ENCODE data around the gene CERT1.

CERT1 gene

DNA sequence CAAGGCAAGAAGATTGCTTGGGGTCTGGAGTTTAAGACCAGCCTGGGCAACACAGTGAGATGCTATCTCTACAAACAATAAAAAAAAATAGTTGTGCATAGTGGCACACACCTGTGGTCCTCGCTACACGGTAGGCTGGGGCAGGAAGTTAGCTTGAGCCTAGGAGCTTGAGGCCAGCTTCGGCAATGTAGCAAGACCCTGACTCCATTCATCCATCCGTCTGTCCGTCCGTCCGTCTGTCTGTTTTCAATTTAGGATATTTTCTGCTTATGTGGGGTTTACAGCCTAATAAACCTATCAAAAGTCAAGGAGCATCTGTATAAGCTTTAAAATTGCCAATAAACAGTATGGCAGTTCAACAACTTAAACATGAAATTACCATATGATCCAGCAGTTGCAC lies 154.7 kb downstream of the CERT1 start:
- H3K4me3 ChIP-seq (ENCODE audit: low read length) = no peak overlapping the region
- DNase-seq (ENCODE audit: low read depth) = no peak
- TF ChIP-seq, protein P1, sequence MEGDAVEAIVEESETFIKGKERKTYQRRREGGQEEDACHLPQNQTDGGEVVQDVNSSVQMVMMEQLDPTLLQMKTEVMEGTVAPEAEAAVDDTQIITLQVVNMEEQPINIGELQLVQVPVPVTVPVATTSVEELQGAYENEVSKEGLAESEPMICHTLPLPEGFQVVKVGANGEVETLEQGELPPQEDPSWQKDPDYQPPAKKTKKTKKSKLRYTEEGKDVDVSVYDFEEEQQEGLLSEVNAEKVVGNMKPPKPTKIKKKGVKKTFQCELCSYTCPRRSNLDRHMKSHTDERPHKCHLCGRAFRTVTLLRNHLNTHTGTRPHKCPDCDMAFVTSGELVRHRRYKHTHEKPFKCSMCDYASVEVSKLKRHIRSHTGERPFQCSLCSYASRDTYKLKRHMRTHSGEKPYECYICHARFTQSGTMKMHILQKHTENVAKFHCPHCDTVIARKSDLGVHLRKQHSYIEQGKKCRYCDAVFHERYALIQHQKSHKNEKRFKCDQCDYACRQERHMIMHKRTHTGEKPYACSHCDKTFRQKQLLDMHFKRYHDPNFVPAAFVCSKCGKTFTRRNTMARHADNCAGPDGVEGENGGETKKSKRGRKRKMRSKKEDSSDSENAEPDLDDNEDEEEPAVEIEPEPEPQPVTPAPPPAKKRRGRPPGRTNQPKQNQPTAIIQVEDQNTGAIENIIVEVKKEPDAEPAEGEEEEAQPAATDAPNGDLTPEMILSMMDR (conservative IDR thresholded peaks at IDR 0.05; ENCODE audit: low read length) = no peak

DNA sequence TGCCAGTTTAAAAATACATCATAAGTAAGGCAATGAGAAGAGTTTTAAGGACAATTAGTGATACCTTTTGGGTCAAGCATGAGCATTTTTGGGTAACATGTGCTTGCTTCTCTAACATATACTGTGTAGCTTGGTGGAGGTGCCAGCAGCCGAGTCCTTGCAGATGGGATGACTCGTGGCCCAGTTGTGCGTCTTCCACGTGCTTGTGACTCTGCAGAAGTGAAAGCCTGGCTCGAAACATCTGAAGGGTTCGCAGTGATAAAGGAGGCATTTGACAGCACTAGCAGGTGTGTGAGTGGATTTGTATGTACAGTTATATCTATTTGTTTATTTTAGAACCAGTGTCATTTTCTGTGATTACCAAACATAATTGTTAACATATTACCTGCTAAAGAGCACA lies 156.2 kb downstream of the CERT1 start:
- DNase-seq (ENCODE audit: low read depth) = no peak
- no peak overlapping the region for H3K4me3 ChIP-seq (ENCODE audit: low read length)
- TF ChIP-seq, protein P1 (conservative IDR thresholded peaks at IDR 0.05; ENCODE audit: low read length) = no peak

DNA sequence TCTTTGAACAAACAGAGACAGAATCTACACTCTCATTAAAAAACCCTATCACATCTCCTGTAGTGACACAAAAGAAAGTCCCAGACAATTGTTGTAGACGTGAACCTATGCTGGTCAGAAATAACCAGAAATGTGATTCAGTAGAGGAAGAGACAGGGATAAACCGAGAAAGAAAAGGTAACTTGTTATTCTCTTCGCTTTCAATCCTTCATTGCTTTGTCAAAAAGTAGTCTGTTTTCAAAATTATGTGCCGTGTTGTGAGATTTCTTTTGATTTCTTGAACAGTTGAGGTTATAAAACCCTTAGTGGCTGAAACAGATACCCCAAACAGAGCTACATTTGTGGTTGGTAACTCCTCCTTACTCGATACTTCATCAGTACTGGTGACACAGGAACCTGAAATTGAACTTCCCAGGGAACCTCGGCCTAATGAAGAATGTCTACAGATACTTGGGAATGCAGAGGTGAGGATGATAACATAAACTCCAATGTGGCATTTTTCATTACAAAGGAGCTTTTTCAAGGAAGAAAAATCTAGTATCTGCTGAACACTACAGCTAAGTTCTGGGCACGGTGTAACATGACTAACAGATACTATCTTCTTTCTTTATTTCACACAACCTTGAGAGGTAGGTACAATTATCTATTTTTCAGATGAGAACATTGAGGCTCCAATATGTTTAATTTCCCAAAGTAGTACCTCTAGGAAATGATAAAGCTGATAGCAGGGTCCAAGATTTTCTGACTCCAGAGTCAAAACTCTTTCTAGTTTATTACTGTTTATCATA lies 160.1 kb downstream of the CERT1 start:
- TF ChIP-seq, protein P1 (conservative IDR thresholded peaks at IDR 0.05; ENCODE audit: low read length) = no peak
- no peak for DNase-seq (ENCODE audit: low read depth)

DNA sequence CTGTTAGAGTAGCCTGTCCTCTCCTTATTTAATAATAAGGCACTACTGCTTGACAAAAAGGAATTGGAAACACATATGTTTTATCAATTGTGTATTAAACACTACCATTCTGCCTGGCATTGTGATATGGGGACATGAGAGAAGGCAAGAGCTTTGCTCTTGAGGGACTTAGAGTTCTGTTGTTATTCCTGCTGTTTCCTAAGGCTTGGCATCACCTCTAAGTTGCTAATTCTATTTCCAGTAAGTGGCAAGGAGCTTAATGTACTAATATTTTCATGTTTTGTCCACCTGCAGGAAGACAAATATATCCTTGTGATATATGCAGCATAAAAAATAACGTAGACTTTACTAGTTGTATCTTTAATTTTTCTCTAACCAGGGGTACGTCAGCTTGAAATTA lies 161.8 kb downstream of the CERT1 start:
- TF ChIP-seq, protein P1 (conservative IDR thresholded peaks at IDR 0.05; ENCODE audit: low read length) = no peak
- DNase-seq (ENCODE audit: low read depth) = no peak
- no peak overlapping the region for H3K4me3 ChIP-seq (ENCODE audit: low read length)

More for the DNA sequence above, 160.1 kb downstream of the CERT1 start:
- no peak overlapping the region for H3K4me3 ChIP-seq (ENCODE audit: low read length)

DNA sequence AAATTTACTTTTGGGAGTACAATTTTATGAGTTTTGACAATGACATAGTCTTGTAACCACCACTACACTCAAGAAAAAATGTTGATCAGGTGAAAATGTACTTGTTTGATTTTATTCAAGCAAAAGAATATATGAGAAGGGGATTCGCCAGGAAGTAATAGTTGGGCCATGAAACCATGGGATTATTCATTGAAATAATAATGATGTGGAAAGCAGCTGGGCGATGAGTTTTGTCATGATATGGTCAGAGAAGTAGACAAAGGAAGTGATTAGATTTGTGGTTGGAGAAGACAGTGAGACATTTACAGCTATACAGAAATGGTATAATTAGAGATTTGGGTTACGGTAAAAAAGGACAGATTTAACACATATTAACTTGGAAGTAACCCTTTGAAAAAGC lies 163.2 kb downstream of the CERT1 start:
- H3K4me3 ChIP-seq (ENCODE audit: low read length) = no peak overlapping the region
- DNase-seq (ENCODE audit: low read depth) = no peak
- TF ChIP-seq, protein P1 (conservative IDR thresholded peaks at IDR 0.05; ENCODE audit: low read length) = no peak

DNA sequence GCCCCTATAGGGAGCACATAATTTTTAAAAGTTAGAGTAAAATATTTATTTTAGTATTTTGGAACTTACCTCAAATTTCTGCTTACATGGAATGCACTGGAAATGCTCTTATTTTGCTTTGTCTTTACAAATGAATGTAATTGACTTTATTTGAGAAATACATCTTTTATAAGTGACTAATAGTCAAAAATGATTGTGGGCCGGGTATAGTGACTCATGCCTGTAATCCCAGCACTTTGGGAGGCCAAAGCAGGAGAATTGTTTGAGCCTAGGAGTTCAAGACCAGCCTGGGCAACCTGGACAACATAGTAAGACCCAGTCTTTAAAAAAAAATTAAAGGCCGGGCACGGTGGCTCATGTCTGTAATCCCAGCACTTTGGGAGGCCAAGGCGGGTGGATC lies 168.6 kb downstream of the CERT1 start:
- TF ChIP-seq, protein P1 (conservative IDR thresholded peaks at IDR 0.05; ENCODE audit: low read length) = no peak
- no peak overlapping the region for H3K4me3 ChIP-seq (ENCODE audit: low read length)
- no peak for DNase-seq (ENCODE audit: low read depth)

DNA sequence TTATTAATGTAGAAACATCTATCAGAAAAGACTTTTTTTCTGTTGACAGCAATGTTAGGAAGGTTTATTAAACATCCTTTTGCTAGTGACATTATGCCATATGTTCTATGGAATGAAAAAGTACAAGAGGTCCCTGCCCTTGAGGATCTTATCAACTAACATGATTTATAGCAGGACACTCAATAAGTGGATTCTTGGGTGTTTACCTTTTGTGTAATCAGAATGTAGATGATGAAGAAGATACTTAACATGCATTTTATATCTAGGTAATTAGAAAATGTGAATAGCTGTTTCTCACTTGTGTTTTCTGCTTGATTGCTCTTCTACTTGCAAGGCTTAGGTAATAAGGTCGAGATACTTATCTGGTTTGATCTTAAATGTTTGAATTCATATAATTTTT lies 169.5 kb downstream of the CERT1 start:
- no peak overlapping the region for H3K4me3 ChIP-seq (ENCODE audit: low read length)
- no peak for DNase-seq (ENCODE audit: low read depth)
- TF ChIP-seq, protein P1 (conservative IDR thresholded peaks at IDR 0.05; ENCODE audit: low read length) = no peak
